Esophagus muscularis mucosa (tissue), 4 donors: Measurements from ENCODE around the gene OR51B2. TPM values are rescaled to one million over a fixed set of nuclear protein-coding genes. Genes with fewer than 3 reads are reported as not detected.
"Not testable (repeated sequence)": the region's sequence is repeated elsewhere in the genome, so short reads cannot be mapped to it uniquely, and the experiment has no call there.

Experiments
- DNase-seq: peaks from one replicate; pipeline ENCODE4 v3.0.0-alpha.2; 2017; ENCODE audit errors: extremely low spot score
- H3K27ac ChIP-seq, 4 donors: fragments of 200-600 bp; sonication (generic); replicated peaks in 1 of 4; 1 replicate in 3 of 4; 2 replicates in 1 of 4; pipeline ENCODE4 v1.5.1; 2016 to 2019; ENCODE audit warnings: mild to moderate bottlenecking in 1 of 4
- H3K27me3 ChIP-seq, 4 donors: fragments of 200-600 bp; sonication (generic); one replicate each; pipeline versions ENCODE4 v1.5.1 to v1.6.0; 2016 to 2019
- H3K36me3 ChIP-seq, 4 donors: fragments of 200-600 bp; sonication (generic); one replicate each; pipeline ENCODE4 v1.5.1; 2016 to 2019
- H3K4me1 ChIP-seq, 4 donors: fragments of 200-600 bp; sonication (generic); one replicate each; pipeline ENCODE4 v1.5.1; 2016 to 2019
- H3K4me3 ChIP-seq, 4 donors: fragments of 200-600 bp; sonication (generic); 1 replicate in 2 of 4; 2 replicates in 2 of 4; pipeline ENCODE4 v1.5.1; 2016 to 2019; ENCODE audit warnings: mild to moderate bottlenecking in 4 of 4, moderate library complexity in 1 of 4
- H3K9me3 ChIP-seq, 4 donors: fragments of 200-600 bp; sonication (generic); 1 replicate in 3 of 4; 2 replicates in 1 of 4; pipeline ENCODE4 v1.5.1; 2016 to 2019
- CTCF ChIP-seq, 3 experiments: fragments of 200-600 bp in 2 of 3; fragments of 450-650 bp in 1 of 3; sonication (generic) in 2 of 3; IDR thresholded peaks; one replicate each; pipeline ENCODE4 v1.5.1; 2017 to 2019; ENCODE audit warnings: antibody characterized with exemption in 3 of 3, mild to moderate bottlenecking in 2 of 3, moderate library complexity in 1 of 3
- EP300 ChIP-seq: sonication (generic); formaldehyde crosslinking; IDR thresholded peaks from one replicate; pipeline ENCODE4 v1.6.1; 2017; ENCODE audit warnings: antibody characterized with exemption
- POLR2A ChIP-seq: fragments of 450-650 bp; IDR thresholded peaks from one replicate; pipeline ENCODE4 v1.6.1; 2017; ENCODE audit warnings: antibody characterized with exemption, moderate library complexity, mild to moderate bottlenecking, low read depth
- POLR2AphosphoS5 ChIP-seq, 2 donors: sonication (generic); formaldehyde crosslinking; IDR thresholded peaks; one replicate each; pipeline ENCODE4 v1.6.1; 2017; ENCODE audit warnings: antibody characterized with exemption in 2 of 2
- WGBS: methylation state at CpG from one replicate; pipeline ENCODE4 v1.1.5; 2018; 5-methylcytosine and 5-hydroxymethylcytosine counted together
- intact Hi-C: fragments of 100-400 bp; cut with DNase I; formaldehyde crosslinking; loops from one replicate; pipeline ENCODE4 v1.15.1; 2023
- total RNA-seq, 4 donors: library from RNA; depleted of rRNA; stranded (reverse); fragments of >200 nt; gene quantifications; one replicate each; pipeline versions ENCODE4 v1.1.0 to v1.2.1, GENCODE V29; 2016

Gene OR51B2
- total RNA-seq, 4 donors from 2014 or later: not detected

GRCh38 chr11:5336331-5336730 is 12.2 kb upstream of the OR51B2 start:
- no peak for DNase-seq
- Histone ChIP-seq H3K36me3 (no peaks in the 10 kb centered on the region), H3K9me3 (no peaks in the 10 kb centered on the region), H3K27me3 (no peaks in the 10 kb centered on the region), H3K4me1 (no peaks in the 10 kb centered on the region), H3K4me3 (no peak overlapping the region), H3K27ac (no peak overlapping the region)
- TF ChIP-seq POLR2A (no peak), EP300 (no peak), CTCF (IDR thresholded peaks at IDR 0.05) (no peak), POLR2AphosphoS5 (IDR thresholded peaks at IDR 0.05) (no peak)
- intact Hi-C loops: no loop called here

GRCh38 chr11:5335170-5335569 is 11.1 kb upstream of the OR51B2 start:
- WGBS: 63% methylated on average over 1 of the region's 1 CpG
- TF ChIP-seq CTCF (IDR thresholded peaks at IDR 0.05) (no peak), EP300 (no peak), POLR2AphosphoS5 (IDR thresholded peaks at IDR 0.05) (no peak), POLR2A (no peak)
- no peaks in the 10 kb centered on the region for H3K4me1 ChIP-seq
- H3K9me3 ChIP-seq: no peaks in the 10 kb centered on the region
- no peaks in the 10 kb centered on the region for H3K36me3 ChIP-seq
- no peak overlapping the region for H3K27ac ChIP-seq
- intact Hi-C loops: no loop called here
- DNase-seq: no peak
- no peak overlapping the region for H3K4me3 ChIP-seq
- no peaks in the 10 kb centered on the region for H3K27me3 ChIP-seq

GRCh38 chr11:5317292-5317691 is 6.8 kb downstream of the OR51B2 start:
- no peaks in the 10 kb centered on the region for H3K9me3 ChIP-seq
- no peak overlapping the region for H3K4me3 ChIP-seq
- no peaks in the 10 kb centered on the region for H3K27me3 ChIP-seq
- no peaks in the 10 kb centered on the region for H3K36me3 ChIP-seq
- intact Hi-C loops: no loop called here
- no peak for TF ChIP-seq POLR2AphosphoS5 (IDR thresholded peaks at IDR 0.05)
- no peak for TF ChIP-seq CTCF (IDR thresholded peaks at IDR 0.05)
- TF ChIP-seq POLR2A: no peak
- no peak for TF ChIP-seq EP300
- H3K4me1 ChIP-seq: no peaks in the 10 kb centered on the region
- 81% methylated on average over 5 of the region's 5 CpGs for WGBS
- no peak overlapping the region for H3K27ac ChIP-seq
- no peak for DNase-seq

GRCh38 chr11:5313326-5314023 is 10.6 kb downstream of the OR51B2 start:
- H3K36me3 ChIP-seq, H3K9me3 ChIP-seq, H3K27me3 ChIP-seq, intact Hi-C loops, H3K27ac ChIP-seq, H3K4me3 ChIP-seq, H3K4me1 ChIP-seq, DNase-seq: not testable (repeated sequence)
- 85% methylated on average over 3 of the region's 3 CpGs for WGBS

- H3K27ac ChIP-seq: no peak overlapping the region
- intact Hi-C loops: no loop called here
- no peak overlapping the region for H3K4me3 ChIP-seq
- H3K4me1 ChIP-seq: no peaks in the 10 kb centered on the region
- WGBS: 100% methylated on average over 1 of the region's 1 CpG
- DNase-seq: no peak
- no peaks in the 10 kb centered on the region for H3K9me3 ChIP-seq
- no peaks in the 10 kb centered on the region for H3K27me3 ChIP-seq
- no peaks in the 10 kb centered on the region for H3K36me3 ChIP-seq
- no peak for TF ChIP-seq POLR2AphosphoS5 (IDR thresholded peaks at IDR 0.05)
- TF ChIP-seq POLR2A: no peak
- TF ChIP-seq EP300: no peak
- no peak for TF ChIP-seq CTCF (IDR thresholded peaks at IDR 0.05)
Observed at GRCh38 chr11:5310423-5310822, 13.7 kb downstream of the OR51B2 start.
